MM.1S (cell line): ENCODE results near the gene EIF4B.

Experiments used
- DNase-seq: peaks from one replicate; pipeline ENCODE4 v3.0.0-alpha.2; 2015
- H2AFZ ChIP-seq: fragments of 300-600 bp; sonication (generic); 2 replicates; pipeline ENCODE4 v1.6.0; 2016; ENCODE audit warnings: antibody characterized with exemption, low read length
- H3F3A ChIP-seq: fragments of 300-600 bp; sonication (generic); 2 replicates; pipeline ENCODE4 v1.6.1; 2016; ENCODE audit warnings: mild to moderate bottlenecking, antibody characterized with exemption, low read length, moderate library complexity, mixed read lengths; ENCODE audit not compliant: insufficient read depth
- H3K27ac ChIP-seq: fragments of 300-600 bp; sonication (generic); 2 replicates; pipeline ENCODE4 v1.5.1; 2016; ENCODE audit warnings: mild to moderate bottlenecking, low read length
- H3K27me3 ChIP-seq: fragments of 300-600 bp; sonication (generic); replicated peaks from 2 replicates; pipeline ENCODE4 v1.6.0; 2016; ENCODE audit warnings: low read length; ENCODE audit not compliant: insufficient read depth
- H3K36me3 ChIP-seq: fragments of 300-600 bp; sonication (generic); replicated peaks from 2 replicates; pipeline ENCODE4 v1.6.1; 2016; ENCODE audit warnings: mild to moderate bottlenecking, low read length, mixed read lengths; ENCODE audit not compliant: insufficient read depth
- H3K4me1 ChIP-seq: fragments of 300-600 bp; sonication (generic); 2 replicates; pipeline ENCODE4 v1.6.1; 2016; ENCODE audit warnings: low read length, mixed read lengths
- H3K4me2 ChIP-seq: fragments of 300-600 bp; sonication (generic); 2 replicates; pipeline ENCODE4 v1.6.0; 2016; ENCODE audit warnings: low read depth, low read length
- H3K4me3 ChIP-seq: fragments of 300-600 bp; sonication (generic); 2 replicates; pipeline ENCODE4 v1.5.1; 2016; ENCODE audit warnings: low read length, mixed read lengths
- H3K79me2 ChIP-seq: fragments of 300-600 bp; sonication (generic); 2 replicates; pipeline ENCODE4 v1.6.1; 2016; ENCODE audit warnings: mixed run types, low read length, mixed read lengths
- H3K9ac ChIP-seq: fragments of 300-600 bp; sonication (generic); 2 replicates; pipeline ENCODE4 v1.6.1; 2016; ENCODE audit warnings: low read length, mixed read lengths
- H3K9me2 ChIP-seq: fragments of 300-600 bp; sonication (generic); replicated peaks from 2 replicates; pipeline ENCODE4 v1.6.1; 2016; ENCODE audit warnings: mild to moderate bottlenecking, low read length, mixed read lengths; ENCODE audit not compliant: insufficient read depth
- H3K9me3 ChIP-seq: fragments of 300-600 bp; sonication (generic); replicated peaks from 2 replicates; pipeline ENCODE4 v1.6.1; 2016; ENCODE audit warnings: mild to moderate bottlenecking, low read length, mixed read lengths; ENCODE audit not compliant: insufficient read depth
- H4K20me1 ChIP-seq: fragments of 300-600 bp; sonication (generic); 2 replicates; pipeline ENCODE4 v1.6.1; 2016; ENCODE audit warnings: mild to moderate bottlenecking, low read length, moderate library complexity, mixed read lengths; ENCODE audit not compliant: insufficient read depth
- CTCF ChIP-seq: fragments of 300-600 bp; sonication (generic); IDR thresholded peaks from 2 replicates; pipeline ENCODE4 v1.5.1; 2016; ENCODE audit warnings: antibody characterized with exemption, low read length, mixed read lengths
- EZH2 ChIP-seq: fragments of 300-600 bp; sonication (generic); optimal IDR thresholded peaks from 2 replicates; pipeline ENCODE3; 2017; ENCODE audit warnings: low read depth, mild to moderate bottlenecking, antibody characterized with exemption, low read length, mixed read lengths
- EZH2phosphoT487 ChIP-seq: fragments of 300-600 bp; sonication (generic); IDR thresholded peaks from 2 replicates; pipeline ENCODE4 v1.6.1; 2018; ENCODE audit warnings: antibody characterized with exemption, low read length

Gene EIF4B

GRCh38 chr12:53067993-53068770 lies 61.9 kb downstream of the EIF4B start:
- Histone ChIP-seq H3K79me2 (peaks cover 5% of the 10 kb centered on the region; the same call in 1 of the 2 replicates), H3F3A (no peaks in the 10 kb centered on the region), H3K9me3 (no peaks in the 10 kb centered on the region), H3K27me3 (no peaks in the 10 kb centered on the region), H2AFZ (no peak overlapping the region), H3K4me1 (no peaks in the 10 kb centered on the region), H3K36me3 (no peaks in the 10 kb centered on the region), H3K9me2 (no peaks in the 10 kb centered on the region), H4K20me1 (no peaks in the 10 kb centered on the region), H3K4me3 (no peak overlapping the region), H3K27ac (no peak overlapping the region), H3K9ac (no peak overlapping the region), H3K4me2 (no peak overlapping the region)
- no peak for TF ChIP-seq EZH2phosphoT487
- TF ChIP-seq CTCF, result no peak
- TF ChIP-seq EZH2, result no peak
- no peak for DNase-seq

DNA sequence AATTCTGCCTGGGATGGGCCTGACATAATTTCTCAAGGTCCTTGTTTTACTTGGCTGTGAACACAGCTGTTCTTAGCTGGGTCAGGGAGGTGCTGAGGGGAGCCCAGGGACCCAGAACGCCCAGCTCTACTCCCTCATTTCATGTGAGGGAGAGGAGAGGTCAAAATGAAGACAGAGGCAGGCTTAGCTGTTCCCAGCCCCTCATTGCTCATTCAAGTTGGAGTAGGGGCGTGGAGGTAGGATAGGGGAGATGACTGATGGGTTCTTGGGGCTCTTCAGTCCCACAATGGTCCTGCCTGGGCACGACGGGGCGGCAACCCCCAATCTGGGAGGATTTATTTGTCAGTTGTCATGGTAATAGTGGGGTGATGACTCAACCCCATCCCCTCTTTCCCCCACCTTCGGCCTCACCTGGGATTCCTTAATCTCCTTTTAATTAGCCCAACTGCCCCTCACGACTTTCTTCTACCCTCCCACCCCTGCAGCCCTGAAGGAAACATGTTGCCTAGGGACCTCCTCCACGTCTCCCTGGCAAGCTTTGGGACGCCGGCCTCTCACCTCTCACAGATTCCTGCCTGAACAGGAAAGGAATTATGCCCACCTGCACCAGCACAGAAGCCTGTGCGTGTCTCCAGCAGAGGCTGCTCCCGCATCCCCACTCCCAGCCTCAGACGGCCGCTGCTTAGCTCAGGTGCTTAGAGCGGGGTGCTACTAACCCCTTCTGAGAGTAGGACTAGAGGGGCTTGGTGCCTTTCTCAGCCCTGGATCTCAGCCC lies 62.7 kb downstream of the EIF4B start:
- Histone ChIP-seq H3K9me3 (no peaks in the 10 kb centered on the region), H3K36me3 (no peaks in the 10 kb centered on the region), H4K20me1 (no peaks in the 10 kb centered on the region), H2AFZ (no peak overlapping the region), H3K79me2 (peaks cover 5% of the 10 kb centered on the region; the same call in 1 of the 2 replicates), H3K4me2 (no peak overlapping the region), H3K27me3 (no peaks in the 10 kb centered on the region), H3F3A (no peaks in the 10 kb centered on the region), H3K4me3 (no peak overlapping the region), H3K4me1 (no peaks in the 10 kb centered on the region), H3K9me2 (no peaks in the 10 kb centered on the region), H3K27ac (no peak overlapping the region), H3K9ac (no peak overlapping the region)
- DNase-seq, result no peak
- TF ChIP-seq EZH2phosphoT487 (no peak), EZH2 (no peak), CTCF (no peak)

DNA sequence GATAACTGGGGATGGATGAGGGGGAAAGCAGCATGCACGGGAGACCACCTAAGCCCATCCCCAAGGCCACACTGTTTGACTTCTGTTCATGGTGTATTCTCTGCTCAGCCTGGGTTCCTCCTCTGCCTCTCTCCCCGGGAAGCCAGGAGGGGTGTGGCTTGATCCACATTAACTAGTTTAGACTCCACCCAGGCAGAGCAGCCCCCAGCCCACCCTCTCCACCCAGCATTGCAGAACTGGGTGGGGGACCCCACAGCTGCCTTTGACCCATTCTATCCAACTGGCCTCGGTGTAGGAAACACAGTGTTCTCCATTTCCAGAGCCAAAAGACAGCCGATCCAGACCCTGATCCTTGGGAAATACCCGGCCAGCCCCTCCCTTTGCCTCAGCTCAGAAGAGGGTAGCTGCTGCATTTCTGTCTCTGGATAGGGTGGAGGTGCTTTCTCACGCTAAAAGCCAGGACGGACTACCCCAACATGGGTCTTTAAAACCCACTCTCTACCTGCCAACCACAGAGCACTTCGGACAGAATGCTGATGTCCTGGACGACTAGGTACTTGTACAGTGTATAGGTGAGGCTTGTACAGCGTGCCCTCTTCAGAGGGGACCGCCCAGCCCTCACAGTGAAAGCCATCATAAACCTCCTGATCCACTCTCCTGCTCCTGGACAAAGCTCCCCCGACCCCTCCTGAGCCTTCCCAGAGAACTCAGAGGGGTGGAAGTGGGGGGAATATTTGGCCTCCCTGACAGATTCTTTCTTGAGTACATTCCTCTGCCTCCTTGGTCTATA lies 63.6 kb downstream of the EIF4B start:
- Histone ChIP-seq H3K9ac (no peak overlapping the region), H3K36me3 (0 out of 2 replicates have a peak, but pooled peaks cover under 1% of the 10 kb centered on the region)

More for the DNA sequence above, 63.6 kb downstream of the EIF4B start:
- Histone ChIP-seq H3K27ac (no peak overlapping the region), H3K4me1 (no peaks in the 10 kb centered on the region), H2AFZ (no peak overlapping the region), H3F3A (no peaks in the 10 kb centered on the region), H3K79me2 (peaks cover 5% of the 10 kb centered on the region; the same call in 1 of the 2 replicates), H4K20me1 (no peaks in the 10 kb centered on the region), H3K9me2 (no peaks in the 10 kb centered on the region), H3K4me3 (no peak overlapping the region), H3K4me2 (no peak overlapping the region), H3K27me3 (no peaks in the 10 kb centered on the region), H3K9me3 (no peaks in the 10 kb centered on the region)
- no peak for TF ChIP-seq EZH2phosphoT487
- TF ChIP-seq CTCF, result no peak
- TF ChIP-seq EZH2, result no peak
- DNase-seq, result no peak
